Omental fat pad (tissue), 4 donors: ENCODE measurements around the gene TM9SF2. TPM values are rescaled to one million over a fixed set of nuclear protein-coding genes. Genes with fewer than 3 reads are reported as not detected.

Source experiments
- ATAC-seq: fragments of 150-250 bp; one replicate; pipeline ENCODE4 v1.9.1; 2016; ENCODE audit warnings: mild to moderate bottlenecking, moderate library complexity; ENCODE audit not compliant: low FRiP score
- DNase-seq: peaks from one replicate; pipeline ENCODE4 v3.0.0-alpha.2; 2019; ENCODE audit warnings: low spot score
- total RNA-seq, 4 donors: library from RNA; depleted of rRNA; stranded (reverse); fragments of >200 nt; gene quantifications; one replicate each; pipeline ENCODE4 v1.1.0, GENCODE V29; 2016
- TF ChIP-seq, protein P1 (sequence below), 3 donors: fragments of 450-650 bp; IDR thresholded peaks; one replicate each; pipeline ENCODE4 v1.5.1; 2016 to 2017; ENCODE audit warnings: antibody characterized with exemption in 3 of 3, mild to moderate bottlenecking in 3 of 3, moderate library complexity in 2 of 3

Gene TM9SF2
- total RNA-seq, 4 donors from 2014 or later = 72.1 to 92.0 (median 88.4) TPM

DNA sequence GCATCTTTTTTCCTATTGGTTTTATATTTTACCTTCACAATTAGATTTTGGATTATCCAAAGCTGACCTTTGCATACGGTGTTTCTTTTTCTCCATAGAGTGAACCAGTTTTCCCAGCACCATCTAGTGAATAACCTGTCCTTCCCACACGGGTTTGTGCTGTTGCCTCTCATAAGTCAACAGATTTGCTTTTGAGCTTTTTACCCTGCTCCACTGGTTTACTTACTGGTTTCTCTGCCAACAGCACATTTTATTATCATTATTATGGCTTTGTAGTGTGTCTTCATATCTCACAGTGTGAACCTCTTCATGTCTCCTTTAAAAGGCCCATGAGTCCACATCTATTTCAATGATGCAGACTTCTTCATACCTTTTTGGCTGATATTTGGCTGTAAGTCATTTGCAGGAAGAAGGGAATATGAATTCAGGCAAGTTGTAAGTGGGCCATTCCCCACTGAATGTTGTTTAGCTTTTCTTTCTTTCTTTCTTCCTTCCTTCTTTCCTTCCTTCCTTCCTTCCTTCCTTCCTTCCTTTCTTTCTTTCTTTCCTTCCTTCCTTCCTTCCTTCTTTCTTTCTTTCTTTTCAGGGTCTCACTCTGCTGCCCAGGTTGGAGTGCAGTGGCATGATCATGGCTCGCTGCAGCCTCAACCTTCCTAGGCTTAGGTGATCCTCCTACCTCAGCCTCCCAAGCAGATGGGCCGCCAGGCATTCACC, 86.8 kb downstream of the TM9SF2 start:
- DNase-seq = no peak
- TF ChIP-seq, protein P1, sequence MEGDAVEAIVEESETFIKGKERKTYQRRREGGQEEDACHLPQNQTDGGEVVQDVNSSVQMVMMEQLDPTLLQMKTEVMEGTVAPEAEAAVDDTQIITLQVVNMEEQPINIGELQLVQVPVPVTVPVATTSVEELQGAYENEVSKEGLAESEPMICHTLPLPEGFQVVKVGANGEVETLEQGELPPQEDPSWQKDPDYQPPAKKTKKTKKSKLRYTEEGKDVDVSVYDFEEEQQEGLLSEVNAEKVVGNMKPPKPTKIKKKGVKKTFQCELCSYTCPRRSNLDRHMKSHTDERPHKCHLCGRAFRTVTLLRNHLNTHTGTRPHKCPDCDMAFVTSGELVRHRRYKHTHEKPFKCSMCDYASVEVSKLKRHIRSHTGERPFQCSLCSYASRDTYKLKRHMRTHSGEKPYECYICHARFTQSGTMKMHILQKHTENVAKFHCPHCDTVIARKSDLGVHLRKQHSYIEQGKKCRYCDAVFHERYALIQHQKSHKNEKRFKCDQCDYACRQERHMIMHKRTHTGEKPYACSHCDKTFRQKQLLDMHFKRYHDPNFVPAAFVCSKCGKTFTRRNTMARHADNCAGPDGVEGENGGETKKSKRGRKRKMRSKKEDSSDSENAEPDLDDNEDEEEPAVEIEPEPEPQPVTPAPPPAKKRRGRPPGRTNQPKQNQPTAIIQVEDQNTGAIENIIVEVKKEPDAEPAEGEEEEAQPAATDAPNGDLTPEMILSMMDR (IDR thresholded peaks at IDR 0.05) = no peak
- no peak for ATAC-seq

DNA sequence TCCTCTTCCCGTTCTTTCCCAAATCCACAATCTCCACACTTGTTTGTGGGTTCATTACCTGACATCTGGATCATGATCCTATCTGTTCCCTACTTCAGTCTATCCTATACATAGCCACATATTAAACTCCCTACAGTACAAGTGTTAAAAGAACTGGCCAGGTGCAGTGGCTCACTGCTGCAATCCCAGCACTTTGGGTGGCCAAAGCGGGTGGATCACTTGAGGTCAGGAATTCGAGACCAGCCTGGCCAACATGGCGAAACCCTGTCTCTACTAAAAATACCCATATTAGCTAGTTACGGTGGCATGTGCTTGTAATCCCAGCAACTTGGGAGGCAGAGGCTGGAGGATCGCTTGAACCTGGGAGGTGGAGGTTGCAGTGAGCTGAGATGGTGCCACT, 88.3 kb downstream of the TM9SF2 start:
- DNase-seq = no peak
- ATAC-seq = no peak
- TF ChIP-seq, protein P1 (IDR thresholded peaks at IDR 0.05) = no peak

DNA sequence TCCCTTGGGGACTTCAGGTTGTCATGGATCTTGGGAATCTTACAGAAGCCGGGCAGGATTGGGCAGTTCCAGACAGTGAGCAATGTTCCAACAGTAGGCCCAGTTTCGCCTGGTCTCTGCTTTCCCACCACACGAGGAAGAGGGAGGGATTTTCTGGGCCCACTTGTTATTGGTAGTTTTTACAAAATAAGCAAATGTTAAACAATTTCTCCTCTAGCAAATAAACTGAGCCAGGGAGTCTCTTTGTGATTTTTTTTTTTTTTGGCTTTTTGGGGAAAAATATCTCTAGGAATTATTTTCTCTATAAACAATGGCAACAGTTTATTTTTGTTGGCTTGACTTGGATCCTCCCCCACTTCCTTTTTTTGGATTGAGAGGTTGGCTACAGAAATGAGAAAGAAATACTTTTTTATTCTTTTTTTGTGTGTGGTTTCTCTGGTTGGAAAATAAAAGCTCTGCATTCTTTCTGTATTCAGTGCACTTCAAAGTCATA, 89.3 kb downstream of the TM9SF2 start:
- ATAC-seq = no peak
- TF ChIP-seq, protein P1 (IDR thresholded peaks at IDR 0.05) = no peak
- no peak for DNase-seq

DNA sequence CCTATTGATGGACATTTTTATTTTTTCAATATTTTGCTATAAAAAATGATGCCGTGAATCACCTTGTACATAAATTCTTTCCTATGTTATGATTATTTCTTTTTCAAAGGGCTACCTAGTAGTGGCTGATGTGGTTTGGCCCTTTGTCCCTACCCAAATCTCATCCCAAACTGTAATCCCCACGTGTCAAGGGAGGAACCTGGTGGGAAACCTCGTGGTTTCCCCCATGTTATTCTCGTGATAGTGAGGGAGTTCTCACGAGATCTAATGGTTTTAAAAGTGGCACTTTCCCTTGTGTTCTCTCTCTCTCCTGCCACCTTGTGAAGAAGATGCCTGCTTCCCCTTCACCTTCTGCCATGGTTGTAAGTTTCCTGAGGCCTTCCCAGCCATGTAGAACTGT, 94.9 kb downstream of the TM9SF2 start:
- DNase-seq (no peak), ATAC-seq (no peak)

DNA sequence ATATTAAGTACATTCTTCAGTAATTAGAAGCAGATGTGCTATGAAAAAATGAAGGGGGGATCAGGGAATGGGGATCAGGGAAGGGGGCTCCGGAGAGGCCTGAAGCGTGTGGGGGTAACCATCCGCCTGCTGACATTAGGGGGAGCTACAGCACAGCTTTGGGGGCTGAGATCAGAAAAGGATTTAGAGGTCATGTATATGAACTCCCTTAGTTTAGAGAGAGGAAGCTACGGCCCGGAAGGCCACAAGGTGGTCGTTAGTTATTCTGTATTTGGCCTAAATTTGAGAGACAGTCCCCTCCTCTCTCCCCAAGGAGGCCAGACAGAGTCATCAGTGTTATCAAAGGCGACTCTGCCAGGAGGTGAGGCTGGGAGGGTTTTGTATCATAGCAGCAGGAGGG, 99.0 kb downstream of the TM9SF2 start:
- TF ChIP-seq, protein P1 (IDR thresholded peaks at IDR 0.05) = no peak
- no peak for ATAC-seq

More for the DNA sequence above, 94.9 kb downstream of the TM9SF2 start:
- TF ChIP-seq, protein P1 (IDR thresholded peaks at IDR 0.05) = no peak

DNA sequence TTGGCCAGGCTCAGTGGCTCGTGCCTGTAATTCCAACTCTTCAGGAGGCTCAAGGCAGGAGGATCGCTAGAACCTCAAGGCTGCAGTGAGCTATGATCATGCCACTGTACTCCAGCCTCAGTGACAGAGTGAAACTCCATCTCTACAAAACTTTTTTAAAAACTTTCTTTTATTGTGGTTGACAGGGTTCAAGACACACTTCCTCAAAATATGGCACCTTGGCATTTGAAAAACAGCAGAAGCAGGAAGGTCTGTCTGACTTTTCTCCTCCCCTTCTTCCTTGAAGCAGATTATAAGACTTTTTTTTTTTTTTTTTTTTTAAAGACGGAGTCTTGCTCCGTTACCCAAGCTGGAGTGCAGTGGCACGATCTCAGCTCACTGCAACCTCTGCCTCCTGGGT, 100.3 kb downstream of the TM9SF2 start:
- ATAC-seq = no peak
- DNase-seq = no peak
- TF ChIP-seq, protein P1 (IDR thresholded peaks at IDR 0.05) = no peak

More for the DNA sequence above, 99.0 kb downstream of the TM9SF2 start:
- DNase-seq = no peak

DNA sequence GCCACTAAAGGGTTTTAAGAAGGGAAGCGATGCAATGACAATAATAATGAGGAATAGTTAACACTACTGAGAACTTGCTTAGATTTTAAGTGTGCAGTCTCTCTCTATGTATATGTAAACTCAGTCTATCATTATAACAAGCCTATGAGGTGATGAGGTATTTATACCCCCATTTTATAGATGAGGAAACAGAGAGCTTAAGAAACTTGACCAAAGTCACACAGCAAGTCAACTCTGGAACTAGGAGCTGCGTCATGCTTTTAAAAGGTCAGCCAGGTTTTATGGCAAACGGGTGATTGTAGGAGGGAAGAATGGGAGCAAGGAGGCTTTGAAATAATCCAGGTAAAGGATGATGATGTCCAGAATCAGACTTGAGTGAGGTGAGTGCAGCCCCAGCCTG, 103.4 kb downstream of the TM9SF2 start:
- TF ChIP-seq, protein P1 (IDR thresholded peaks at IDR 0.05) = no peak
- DNase-seq (no peak), ATAC-seq (no peak)
